HG02885 (cell line): ENCODE measurements around the gene STK4.

Experiments
- ATAC-seq: cut with Tn5 transposase; IDR thresholded peaks from one replicate; pipeline ENCODE4 v1.9.1; 2021; ENCODE audit warnings: mild to moderate bottlenecking; ENCODE audit not compliant: unreplicated experiment, poor library complexity

STK4 gene

DNA sequence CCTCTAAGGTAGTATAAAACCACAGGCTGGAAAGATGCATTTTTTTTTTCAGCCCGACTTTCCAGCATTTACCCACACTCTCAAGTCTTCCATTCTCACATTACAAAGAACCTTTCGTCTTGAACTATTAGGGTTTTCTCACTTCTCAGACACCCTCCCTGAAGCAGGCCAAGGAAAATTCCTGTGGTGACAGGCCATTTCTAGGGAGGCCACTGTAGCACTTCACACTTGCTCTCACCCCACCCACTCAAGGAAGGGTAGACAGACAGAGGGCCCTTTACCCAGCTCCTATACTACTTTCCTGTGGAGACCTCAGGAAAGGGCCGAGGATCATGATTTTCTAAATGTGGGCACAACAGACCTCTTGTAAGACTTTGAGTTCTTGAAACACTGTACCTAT is 106.9 kb downstream of the STK4 start:
- ATAC-seq = no peak

DNA sequence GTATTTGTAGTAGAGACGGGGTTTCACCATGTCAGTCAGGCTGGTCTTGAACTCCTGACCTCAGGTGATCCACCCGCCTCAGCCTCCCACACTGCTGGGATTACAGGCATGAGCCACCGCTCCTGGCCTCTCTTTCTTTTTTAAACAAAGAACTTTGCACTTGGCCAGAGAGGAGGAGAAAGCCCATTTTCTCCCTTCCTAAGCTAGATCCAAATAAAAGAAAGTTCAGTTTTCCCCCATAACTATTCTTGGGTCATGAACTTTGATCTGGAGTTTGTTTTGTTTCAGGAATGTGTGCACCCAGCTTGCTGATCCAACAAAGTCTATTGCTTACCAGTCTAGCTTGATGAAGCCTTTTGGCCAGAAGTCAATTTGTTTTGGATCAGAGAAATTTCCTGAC is 111.2 kb downstream of the STK4 start:
- ATAC-seq = no peak

DNA sequence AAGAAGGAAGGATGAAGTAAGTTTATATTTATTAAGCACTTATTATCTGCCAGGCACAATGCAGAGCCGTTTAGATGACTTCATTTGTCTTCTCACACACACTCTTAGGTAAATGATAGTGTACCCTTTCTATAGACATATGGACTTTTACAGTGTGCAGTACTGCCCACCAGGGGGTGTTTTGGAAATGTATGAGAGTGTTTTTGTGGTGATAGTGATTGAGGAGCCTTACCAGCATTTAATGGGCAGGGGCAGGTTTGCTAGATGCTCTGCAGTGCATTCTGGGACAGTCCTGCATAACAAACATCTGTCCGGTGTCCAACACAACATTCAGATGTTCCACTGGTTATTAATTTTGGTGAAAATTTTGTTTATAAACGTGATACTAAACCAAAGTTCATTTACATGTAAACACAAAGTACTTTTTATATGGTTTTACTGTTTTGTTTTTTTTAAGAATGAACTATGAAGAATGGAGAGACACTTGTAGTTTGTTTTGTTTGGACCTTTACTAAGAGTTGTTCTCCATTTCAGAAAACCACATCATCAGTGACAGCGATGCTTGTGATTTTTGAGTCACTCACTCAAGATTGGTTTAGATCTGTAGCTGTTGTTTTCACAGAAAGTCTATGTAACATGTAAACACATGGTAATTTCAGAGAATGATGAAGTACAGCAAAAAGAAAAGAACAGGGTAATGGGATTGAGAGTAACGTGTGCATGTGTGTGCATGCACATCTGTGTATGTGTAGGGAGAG is 114.7 kb downstream of the STK4 start:
- ATAC-seq = no peak

DNA sequence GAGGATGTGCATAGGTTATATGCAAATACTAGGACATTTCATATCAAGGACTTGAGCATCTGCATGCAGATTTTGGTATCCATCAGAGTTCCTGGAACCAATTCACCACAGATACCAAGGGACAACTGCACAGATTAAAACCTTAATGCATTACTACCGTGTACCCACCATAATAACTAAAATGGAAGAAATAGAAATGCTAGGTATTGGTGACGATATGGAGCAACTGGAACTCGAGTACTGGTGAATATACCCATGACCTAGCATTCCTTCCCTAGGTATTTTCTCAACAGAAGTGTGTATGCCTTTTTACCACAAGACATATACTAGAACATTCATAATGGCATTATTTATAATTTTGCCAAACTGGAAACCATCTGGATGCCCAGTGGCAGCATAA is 116.2 kb downstream of the STK4 start:
- no peak for ATAC-seq

DNA sequence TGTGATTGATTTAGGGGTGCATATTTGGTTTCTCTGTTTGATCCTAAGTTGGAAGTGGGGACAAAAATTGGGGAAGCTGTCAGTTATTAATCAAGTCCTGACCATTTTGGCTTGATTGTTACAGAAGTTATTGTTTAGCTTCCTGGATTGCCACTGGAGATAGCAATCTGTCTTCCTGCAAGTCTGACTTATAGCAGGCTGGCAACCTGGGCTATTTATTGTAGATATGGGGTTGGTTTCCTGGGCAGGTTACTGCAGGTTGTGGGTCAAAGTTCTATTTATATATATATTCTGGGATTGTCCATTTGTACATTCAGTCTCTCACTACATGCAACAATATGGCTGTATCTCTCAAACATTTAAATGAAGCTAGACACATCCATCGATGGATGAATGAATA is 116.8 kb downstream of the STK4 start:
- no peak for ATAC-seq

DNA sequence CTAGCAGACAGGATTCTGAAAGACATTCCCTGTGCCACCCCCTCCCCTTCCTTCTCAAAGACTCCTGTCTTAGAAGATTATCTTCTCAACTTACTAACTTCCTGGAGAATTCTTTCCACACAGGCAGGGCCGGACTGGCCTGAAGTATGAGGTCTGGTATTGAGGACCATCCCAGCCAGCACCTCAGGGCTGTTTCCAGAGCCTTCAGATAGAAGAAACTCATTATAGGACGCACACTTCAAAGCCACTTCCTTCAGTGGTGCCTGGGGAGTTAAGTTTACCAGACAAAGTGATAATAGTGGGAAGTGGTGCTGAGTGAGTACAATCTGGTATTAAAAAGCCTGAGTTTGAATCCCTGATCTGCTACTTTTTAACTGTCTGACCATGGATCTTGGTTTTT is 119.0 kb downstream of the STK4 start:
- no peak for ATAC-seq

DNA sequence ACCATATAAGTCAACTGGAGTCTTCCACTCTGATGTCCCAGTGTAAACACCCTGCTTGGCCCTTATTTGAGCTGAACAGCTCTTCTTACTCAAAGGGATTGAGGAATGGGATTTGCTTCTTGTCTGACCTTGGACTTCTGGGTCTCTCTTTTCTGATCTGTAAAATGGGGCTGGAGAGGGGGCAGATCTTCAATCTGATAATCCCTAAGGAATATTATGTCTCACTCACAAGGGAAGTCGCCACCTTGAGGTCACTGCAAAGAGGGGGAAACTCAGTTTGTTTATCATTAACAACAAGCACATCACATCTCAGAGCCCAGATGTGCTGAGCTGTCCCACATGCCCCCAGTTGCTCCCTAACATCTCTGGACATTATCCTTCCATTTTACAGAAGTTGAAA is 119.6 kb downstream of the STK4 start:
- ATAC-seq = no peak

DNA sequence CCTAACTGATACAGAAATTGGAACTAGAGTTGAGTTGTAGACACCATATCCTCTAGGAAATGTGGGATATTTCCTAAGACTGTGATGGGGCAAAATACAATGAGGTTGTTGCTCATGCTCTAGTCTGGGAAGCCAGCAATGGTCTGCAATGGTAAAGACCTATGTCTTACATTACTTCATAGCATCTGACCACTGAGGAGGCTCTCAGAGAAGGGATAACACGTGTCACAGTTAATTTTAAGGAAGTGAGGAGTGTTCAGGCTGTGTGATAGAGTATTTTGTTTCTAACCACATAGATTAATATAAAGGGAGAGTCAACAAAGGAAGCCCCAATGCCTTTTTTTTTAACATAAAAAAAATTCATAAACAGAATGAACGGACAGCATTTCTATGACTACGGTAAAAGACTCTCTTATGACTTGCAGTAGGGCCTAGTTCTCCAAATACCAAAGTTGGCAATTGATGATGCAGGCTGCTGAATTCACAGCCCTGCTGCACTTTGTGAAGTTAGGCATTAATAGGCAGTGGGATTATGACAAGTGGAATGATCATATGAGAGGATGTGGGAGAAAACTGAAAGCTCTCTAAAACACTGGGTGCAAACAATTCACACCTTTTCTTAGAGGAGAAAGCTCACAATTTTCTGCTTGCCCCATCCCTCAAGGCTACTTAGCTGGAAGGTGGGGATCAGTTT is 120.9 kb downstream of the STK4 start:
- ATAC-seq = no peak

DNA sequence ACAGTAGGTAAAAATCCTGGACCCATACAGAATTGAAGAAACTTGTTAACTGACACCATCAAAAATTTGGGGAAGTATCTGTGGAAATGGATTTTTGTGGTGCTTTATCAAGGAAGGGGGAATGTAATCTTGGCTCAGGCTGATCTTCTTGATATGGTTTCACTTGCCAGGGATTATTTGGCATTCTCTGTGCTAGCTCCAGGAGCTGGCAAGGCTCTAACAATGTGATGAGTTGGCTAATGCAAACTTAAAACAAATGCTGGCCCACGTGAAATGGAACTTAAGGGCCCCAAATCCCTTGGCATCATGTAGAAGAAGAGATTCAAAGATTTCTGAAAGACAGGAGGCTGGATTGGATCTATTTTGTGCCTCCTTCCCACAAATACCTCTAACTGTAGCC is 121.5 kb downstream of the STK4 start:
- ATAC-seq = no peak

DNA sequence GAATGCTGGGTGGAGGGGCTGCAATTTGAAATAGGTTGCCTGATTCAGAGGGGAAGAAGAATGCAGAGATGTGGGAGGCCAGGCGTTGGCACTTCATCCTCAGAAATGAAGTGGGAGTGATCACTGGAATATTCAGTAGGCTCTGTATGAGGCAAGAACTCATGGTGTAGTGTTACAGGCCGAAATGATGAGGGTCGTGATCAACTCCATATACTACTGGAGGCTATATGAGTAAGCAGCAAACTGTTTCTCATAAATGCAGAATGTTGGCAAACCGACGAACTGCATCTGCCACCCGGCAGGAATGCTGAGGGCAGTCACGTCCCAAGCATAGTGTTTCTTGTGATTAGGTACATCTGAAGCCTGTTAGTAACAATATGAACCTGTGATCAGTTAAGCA is 121.9 kb downstream of the STK4 start:
- no peak for ATAC-seq

DNA sequence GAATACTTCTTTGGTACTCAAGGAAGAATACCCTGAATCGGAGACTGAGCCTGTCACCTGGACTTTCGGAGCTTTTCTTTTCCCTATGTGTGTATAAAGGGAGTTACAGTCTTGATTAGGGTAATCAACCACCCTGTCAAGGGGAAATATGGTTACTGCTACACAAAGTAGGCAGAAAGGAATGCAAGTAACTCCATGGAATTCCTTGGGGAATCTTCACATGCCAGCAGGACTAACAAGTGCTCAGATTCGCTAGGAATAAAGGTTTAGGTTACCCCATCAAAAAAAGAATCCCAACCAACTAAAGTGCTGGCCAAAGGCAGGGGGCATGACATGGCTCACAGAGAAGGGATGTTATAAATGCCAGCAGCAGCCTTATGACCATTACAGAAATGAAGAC is 124.2 kb downstream of the STK4 start:
- no peak for ATAC-seq

DNA sequence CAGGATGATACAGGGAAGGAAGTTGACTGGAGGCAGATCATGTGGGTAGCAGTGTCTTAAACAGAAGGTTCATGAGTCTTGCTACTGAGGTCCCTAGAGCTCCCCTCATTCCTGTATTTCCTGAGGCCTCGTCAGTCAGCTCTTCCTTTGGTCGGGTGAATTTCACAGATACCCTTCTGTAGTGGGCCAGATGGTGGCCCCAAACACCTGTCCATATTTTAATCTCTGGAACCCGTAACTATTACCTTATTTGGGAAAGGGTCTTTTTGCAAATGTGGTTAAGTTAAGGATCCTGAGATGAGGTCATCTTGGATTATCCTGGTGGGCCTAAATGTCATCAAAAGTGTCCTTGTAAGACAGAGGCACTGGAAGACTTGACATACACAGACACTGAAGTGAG is 125.1 kb downstream of the STK4 start:
- no peak for ATAC-seq

DNA sequence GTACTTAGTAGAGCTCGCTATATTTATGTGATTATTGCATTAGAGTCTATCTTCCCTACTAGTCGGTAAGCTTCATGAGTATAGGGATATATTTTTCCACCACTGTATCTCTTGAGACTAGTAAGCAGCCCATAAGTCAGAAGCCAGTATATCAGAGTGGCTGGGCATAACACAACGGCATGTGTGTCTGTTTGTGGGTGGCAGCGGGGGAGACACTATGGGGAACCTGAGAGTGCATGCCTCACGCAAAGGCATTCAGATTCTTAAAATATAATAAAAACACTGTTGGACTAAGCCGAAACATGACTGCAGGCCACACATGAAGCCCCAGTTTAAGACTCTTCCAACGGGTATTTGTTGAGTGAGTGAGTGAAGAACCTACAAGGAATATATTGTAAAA is 126.6 kb downstream of the STK4 start:
- no peak for ATAC-seq

DNA sequence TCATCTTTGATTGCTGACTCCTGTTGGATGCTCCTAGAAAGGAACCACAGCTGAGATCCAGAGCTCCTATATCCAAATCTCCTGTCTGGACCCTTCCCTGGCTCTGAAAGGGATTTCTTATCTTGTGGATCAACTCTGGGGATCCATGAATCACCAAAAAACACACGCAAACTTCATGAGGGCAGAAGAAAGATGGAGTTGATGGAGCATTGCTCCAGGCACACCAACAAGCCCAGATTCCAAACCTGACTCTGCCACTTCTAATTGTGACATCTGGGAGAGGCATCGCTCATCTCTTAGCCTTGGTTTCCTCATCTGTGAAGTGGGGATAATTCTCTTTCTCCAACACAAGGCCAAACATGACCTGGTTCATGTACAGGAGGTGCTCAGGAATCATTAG is 127.9 kb downstream of the STK4 start:
- ATAC-seq = no peak

DNA sequence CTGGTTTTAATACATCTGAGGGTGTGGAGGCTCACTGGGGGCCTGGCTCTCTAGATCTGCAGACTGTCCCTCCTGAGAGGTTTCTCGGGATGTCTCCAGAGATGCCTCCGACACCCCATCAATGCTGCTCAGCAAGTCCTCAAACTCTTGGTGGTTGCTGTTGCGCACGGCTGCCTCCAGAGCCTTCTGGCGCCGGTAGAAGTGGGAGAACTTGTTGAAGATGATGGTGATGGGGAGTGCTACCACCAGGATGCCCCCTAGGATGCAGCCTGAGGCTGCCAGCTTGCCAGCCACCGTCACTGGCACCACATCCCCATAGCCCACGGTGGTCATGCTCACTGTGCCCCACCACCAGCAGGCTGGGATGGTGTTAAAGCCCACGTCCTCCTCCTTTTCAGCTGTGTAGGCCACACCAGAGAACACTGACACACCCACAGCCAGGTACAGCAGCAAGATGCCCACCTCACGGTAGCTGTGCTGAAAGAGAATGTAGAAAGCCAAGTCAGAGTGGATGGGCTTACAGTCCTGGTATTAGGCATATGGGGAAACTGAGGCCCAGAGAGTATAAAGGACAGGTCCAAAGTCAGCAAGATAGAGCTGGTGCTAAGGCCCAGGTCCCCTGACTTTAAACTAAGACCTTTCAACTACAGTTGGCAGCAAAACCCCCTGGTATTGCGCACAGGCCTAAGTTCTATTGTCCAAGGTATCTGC is 128.7 kb downstream of the STK4 start:
- ATAC-seq = no peak

DNA sequence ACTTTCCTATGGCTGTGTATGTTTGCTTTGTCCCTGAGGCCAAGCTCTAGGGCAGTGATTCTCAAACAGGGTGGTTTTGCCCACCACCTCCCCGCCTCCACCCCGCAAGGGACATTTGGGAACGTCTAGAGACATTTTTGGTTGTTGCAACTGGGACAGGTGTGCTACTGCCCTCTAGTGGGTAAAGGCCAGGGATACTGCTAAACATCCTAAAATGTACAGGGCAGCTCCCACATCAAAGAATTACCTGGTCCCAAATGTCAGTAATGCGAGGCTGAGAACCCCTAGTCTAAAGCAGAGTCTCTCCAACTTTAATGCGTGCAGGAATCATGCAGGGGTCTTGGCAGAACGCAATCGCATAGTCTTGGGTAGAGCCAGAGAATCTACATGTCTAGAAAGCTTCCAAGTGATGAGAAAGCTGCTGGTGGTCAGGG is 129.5 kb downstream of the STK4 start:
- ATAC-seq = no peak

DNA sequence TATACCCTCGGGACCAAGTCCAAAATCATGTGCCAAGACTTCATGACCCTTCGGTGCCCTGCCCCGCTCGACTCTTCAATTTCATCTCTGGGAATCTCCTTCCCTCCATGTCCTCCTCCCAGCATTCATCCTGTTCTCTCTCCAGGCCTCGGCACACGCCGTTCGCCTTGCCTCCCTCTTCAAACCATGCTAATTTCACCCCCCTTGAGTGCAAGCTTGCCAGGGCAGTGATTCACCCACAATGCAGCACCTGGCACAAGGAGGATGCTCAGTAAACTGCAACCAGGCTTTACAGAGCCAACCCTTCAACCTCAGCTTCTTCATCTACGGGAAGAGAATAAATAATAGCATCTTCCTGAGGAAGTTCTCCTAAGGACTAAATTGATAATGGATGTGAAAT is 130.5 kb downstream of the STK4 start:
- ATAC-seq = no peak

DNA sequence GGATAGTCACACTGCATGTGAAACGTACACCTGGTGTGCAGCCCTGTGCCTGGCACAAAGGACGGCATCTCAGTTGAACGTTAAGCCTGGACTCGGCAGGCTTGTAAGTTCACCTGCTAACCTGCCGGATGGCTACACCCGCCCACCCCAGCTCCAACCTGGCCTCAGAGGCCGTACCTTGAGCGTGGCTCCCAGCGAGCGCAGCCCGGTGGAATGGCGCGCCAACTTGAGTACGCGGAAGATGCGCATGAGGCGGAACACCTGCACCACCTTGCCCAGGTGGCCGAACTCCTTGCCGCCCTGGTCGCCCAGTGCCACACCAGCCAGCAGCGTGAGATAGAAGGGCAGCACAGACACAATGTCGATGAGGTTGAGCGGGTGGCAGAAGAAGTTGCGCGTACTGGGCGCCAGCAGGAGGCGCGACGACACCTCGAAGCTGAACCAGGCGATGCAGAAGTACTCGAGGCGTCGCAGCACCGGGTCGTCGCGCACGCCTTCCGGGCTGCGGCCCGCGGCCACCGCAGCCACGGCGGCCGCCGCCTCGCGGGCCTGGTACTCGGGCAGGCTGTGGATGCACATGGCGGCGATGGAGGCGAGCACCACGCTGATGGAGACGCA is 131.3 kb downstream of the STK4 start:
- no peak for ATAC-seq

DNA sequence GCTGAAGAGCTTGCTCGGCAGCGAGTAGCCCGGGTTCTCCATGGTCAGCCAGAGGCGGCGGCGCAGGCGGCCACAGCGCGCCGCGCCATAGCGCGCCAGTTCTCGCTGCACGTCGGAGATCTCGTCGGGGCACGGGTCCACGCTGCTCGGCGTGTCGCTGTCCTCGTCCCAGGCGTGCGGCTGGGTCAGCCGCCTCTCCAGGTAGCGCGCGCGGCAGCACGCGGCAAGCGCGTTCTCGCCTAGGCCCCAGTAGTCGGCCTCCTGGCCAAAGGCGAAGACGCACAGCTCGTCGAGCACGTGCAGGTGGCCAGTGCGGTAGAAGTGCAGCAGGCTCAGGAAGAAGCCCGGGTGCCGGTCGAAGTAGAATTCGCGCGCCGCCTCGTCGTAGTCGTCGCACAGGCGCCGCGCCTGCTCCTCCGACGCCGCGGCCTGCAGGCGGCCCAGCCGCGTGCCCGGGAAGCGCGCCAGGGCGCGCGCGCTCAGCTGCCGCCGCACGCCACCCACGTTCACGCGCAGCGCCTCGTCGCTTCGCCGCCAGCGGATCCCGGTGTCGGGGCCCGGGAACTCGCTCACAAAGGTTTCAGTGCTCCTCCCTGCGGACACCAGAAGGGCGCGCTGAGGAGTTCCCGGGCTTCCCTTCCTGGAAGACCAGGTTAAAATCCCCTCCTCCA is 131.9 kb downstream of the STK4 start:
- no peak for ATAC-seq

DNA sequence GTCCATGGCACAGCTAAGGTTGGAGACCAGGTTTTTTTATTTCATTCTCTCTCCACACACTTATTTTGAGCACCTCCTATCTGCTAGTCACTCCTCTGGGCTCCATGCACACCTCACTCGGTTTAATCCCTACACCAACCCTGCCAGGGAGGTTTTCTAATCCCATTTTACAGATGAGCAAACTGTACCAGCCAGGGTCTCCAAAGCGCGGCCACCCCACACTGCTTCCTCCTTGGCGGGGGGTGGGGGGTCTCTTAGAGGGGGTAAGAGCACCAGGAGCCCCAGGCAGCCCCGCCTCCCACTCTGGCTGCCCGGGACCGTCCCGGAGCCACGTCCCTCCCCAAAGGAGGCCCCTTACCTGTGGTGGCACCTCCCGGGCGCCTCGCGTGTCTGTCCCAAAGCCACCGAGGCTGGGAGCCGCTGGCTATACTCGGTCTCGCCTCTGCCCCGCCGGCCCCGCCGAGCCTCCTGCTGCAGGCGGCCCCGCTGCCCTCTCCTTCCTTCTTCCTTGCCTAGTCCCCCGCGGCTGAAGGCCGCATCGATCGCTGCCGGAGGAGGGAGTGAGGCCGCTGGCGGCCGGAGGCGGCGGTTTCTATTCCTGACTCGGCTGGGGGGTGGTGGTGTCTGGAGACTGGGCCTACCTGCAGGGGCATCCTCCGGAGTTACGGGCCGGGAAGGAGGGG is 134.4 kb downstream of the STK4 start, which contains the start of gene KCNS1:
KCNS1 (minus strand) TSS at position 565 of the 683 bp plus-strand sequence. CDS start 1,891 bp downstream, outside the sequence.
- no peak for ATAC-seq
